ENCODE data around the gene ZBTB7B.
"Not testable (repeated sequence)": the region's sequence is repeated elsewhere in the genome, so short reads cannot be mapped to it uniquely, and the experiment has no call there.

The ZBTB7B gene

DNA sequence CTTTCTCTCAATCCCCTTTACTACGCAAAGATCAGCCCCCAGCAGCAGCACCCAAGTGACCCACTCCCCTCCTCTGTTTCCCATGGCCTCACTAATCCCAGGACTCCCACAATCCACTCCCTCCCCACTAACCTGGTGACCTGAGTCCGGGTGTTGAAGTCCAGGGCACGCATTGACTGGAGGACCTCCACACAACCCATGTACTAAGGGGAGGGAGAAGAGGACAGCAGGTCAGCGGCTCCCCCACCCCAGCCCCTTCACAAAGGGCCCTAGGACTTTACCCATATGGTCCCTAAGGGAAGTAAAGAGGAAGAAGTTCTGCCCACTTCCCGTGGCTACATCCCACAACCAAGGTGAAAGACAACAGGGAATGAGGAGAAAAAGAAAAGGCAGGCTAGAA, 33.4 kb upstream of the ZBTB7B start:
- DNase-seq = no peak

DNA sequence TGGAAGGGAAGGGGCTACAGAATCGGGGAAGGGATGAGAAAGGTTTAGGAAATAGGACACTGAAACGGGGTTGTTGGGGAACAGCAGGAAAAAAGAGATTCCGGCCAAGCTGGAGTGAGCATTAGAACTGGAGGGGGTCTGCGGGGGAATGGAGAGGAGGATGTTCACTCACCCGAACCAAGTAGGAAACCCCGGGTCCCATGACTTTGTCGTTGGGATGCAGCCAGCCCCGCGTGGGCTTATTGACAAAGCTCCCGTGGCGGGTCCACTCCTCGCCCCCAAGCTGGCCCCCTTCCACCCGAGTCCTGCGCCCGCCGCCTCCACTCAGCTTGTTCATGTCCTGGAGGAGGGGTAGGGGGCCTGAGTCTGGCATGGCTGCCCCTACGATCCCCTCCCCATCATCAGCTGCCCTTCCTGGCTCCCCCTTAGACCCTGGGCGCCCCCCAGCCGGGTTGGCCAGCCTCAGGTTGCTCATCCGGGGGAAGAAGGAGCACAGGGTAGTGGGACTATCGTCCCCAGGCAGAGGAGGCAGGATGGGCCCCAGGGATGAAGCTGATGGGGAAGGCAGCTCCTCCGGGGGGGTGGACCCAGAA, 32.6 kb upstream of the ZBTB7B start:
- DNase-seq = no peak

DNA sequence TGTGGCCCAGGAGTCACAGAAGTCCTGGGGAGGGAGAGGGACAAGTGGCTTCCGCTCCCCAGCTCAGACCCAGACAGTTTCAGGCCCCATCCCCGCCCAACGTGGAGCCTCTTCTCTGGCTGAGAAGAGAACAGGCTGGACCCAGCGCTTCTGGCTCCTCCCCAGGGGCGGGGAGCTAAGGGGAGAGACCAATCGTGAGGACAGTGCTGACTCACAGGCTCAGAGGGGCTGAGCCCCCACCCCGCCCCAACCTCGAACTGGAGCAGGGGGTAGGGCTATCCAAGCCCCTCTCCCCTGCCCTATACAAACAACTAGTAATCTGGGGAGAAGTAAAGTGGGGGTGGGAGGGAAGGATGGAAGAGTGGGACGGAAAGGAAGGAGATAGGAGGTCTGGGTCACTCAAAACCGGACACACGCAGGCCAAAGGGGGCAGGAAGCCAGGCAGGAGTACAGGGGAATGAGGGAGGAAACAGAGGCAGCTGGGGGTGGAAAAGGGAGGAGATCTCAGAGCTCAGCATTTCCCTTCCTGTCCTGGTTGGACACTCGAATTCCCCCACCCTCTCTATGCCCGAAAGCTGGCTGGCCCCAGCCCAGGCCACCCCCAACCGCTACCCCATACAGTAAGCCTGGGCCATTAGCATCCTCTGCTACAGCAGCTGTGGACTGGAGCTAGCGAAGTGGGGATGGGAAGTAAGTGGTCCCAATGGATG, 31.8 kb upstream of the ZBTB7B start, which contains the start of gene SHC1:
SHC1 (minus strand) TSS at position 117 of the 710 bp plus-strand sequence. CDS start 221 bp downstream, outside the sequence.
- peak in 1 of 4 experiments; percentile 20 for DNase-seq

DNA sequence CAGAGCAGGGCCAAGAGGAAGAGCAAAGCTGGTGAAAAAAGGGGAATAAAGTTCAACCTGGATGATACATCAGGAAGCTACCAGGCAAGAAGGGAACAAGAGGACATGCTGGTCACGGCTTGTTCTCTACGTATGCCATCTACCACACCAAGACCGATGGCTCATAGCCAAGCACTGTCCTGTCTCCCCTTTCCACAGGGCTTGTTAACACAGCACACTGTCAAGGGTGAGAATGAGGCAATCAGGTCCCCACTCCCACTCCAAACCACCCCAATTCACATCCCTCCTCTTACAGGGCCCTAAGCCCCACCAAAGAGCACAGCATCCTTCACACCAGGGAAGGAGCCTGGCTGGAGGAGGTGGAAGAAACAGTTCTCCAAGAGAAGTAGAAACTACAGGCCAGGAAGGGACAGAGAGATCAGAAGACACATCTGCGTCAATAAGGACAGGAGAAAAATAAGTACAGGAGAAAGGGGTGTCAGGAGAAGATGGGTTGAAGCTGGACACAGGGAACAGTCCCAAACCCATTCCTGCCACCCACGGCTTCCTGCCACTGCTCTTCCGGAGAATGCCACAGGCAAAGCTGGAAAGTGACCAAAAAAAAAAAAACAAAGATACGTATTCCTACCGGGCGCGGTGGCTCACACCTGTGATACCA, 31.1 kb upstream of the ZBTB7B start:
- no peak for DNase-seq

DNA sequence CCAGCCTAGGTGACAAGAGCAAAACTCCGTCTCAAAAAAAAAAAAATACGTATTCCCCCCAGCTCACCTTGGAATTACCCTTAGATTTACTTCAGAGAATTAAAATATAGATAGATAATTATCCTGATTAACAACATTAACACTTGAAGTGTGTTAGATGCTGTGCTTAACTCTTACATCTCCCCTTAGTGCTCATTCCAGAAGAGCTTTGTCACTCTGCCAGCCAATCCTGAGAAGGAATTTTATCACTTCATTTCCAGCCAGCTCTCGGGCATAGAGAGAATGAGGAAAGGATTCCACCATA, 30.4 kb upstream of the ZBTB7B start:
- DNase-seq = no peak

DNA sequence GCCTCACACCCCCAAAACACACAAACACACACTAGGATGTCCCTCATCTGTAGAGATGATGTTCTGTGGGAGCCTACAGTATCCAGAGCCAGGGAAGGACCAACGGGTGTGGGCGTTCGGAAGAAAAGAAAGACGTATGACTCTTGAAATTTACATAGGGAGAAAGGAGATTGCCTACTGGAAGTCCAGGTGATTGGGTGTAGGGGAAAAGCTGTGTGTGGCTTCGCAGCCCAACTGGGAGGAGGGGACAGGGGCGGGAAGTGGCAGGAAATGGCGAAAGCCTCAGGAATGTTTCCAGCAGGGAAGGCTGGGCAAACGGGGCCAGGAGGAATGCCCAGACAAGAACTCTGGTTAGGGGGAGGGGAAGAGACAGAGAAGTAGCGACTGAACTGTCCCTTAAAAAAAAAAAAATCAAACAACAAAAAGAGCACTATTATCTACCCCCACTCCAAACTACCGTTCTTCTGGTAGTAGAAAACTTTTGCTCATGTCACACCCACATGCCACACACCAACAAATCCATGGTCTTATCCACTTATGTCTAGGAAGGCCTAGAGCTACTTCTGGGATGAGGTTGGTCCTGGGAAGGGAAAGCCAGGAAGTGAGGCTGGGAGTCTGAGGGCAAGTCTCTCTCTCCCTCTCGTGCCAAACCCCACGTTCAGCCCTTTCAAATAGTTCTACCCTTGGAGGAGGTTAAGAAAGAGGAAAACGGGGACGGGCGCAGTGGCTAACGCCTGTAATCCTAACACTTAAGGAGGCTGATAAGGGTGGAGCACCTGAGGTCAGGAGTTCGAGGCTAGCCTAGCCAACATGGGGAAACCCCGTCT, 29.9 kb upstream of the ZBTB7B start:
- no peak for DNase-seq

DNA sequence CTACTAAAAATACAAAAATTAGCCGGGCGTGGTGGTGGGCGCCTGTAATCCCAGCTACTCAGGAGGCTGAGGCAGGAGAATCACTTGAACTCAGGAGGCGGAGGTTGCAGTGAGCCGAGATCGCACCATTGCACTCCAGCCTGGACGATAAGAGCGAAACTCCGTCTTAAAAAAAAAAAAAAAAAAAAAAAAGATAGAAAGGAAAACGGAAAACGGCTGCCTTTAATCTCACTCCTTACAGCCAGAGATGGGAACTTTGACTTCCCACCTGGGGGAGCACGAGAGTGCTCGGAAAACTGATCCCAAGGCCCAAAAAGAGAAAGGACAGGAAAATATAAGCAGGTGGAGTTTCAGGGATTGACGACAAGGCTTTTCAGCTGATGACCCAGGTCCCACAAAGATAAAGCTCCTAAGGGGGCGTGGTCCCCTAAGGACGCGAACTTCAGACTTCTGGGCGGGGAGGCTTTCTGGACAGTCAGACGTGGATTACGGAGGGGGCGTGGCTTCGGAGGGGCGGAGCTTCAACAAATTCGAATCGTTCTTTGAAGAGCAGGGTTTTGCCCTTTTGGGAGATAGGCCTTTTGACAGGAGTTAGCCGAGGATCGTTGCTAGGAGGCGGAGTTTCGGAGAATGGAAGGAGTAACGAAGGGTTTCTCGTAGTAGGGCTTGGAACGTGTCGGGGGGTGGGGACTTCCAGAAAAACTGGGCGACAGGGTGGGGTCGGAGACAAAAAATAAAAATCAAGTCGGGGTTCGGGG, 29.1 kb upstream of the ZBTB7B start:
- peak; percentile 67 to 79 (median 71) for DNase-seq

DNA sequence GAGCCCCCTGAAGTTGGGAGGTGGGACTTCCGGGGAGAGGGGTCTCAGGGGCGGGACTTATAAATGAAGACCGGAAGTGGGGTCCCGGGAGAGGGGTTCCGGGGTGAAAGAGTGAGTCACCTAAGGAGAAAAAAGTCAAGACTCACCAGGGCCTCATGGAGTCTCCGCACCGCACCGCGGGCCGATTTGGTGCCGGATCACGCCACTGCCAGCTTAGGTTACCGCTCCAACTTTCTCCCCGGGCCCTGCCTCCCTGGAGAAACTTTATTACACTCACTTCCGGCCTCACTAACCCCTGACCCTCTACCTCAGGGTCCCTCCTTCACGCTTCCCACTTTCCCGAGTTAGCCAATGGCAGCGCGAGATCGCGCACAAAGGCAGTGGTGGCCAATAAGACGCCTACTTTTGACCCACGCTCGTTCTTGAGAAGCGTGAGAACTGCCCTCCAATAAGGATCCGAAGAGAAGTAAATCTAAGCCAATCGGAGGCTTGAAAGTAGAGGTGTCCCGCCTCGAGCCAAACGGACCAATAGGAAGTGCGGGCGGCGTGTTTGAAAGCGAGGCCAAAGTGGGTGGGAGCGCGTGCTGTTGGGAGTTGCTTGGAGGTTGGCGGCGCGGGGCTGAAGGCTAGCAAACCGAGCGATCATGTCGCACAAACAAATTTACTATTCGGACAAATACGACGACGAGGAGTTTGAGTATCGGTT, 28.3 kb upstream of the ZBTB7B start, which contains the start of gene CKS1B:
CKS1B (plus strand) TSS at position 580 of the 706 bp plus-strand sequence; CDS start at position 645, 65 bp downstream.
- DNase-seq = peak; percentile 88 to 94 (median 92)

DNA sequence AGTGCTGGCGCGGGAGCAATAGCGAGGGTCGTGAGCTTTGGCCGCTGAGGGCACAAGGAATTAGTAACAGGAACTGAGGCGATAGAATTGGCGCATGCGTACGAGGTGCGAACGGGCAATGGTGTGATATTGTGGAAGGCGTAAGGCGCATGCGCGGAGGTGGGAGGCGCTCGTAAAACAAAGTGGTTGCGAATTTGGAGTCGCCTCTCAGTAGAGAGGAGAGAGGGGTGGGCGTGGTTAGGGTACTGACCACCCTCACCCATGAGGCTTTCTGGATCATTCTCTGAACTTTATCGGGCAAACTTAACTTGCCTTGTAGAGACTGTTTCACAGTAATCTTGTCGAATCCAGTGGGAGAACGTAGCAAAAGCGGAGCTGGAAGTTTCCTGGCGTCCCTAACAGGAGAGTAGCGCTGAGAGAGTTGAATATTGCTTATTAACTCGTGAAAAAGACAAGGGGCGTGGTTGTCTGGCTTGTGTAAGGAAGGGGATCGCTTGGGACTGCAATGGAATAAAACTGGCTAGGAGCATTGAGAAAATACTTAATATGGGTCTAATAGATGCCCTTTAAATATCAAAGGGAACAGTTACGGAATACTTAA, 27.7 kb upstream of the ZBTB7B start:
- DNase-seq = peak; percentile 88 to 94 (median 92)

DNA sequence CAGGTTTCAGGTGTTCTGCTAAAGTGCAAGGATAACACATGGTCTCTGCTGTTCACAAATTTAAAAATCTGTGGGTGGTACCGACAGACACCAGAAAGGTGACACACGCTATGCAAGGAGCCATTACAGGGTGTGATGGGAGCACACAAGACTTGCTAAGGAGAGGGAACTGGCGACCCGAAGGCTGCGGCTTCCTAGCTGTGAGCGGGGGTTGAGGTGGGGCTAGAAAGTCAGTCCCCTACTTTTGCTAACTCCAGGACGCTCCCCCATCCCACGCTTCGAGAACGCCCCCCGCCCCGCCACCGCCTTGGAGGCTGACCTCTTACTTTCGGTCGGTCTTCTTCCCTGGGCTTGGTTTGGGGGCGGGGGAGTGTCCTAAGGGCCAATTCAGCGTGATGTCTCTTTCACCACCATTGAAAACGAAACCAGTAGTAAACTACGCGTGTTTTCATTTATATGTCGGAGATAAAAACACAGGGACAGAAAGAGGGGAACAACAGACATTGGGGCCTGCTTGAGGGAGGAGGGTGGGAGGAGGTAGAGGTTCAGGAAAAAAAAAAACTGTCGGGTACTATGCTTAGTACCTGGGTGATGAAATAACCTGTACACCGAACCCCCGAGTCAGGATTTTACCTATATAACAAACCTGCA, 27.1 kb upstream of the ZBTB7B start:
- peak in 3 of 4 experiments; percentile 24 to 27 (median 27) for DNase-seq

DNA sequence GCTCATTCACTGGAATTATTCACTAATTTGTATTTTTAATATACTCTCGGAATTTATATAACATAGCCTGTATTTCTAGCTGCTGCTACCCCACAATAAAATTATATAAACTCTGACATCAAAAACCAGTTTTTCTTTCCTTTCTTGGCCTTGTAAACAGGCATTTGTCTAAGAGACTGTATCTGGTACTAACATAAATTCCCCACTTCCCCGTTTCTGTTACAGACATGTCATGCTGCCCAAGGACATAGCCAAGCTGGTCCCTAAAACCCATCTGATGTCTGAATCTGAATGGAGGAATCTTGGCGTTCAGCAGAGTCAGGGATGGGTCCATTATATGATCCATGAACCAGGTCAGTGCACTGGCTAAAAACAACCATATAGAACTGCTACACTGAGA, 24.8 kb upstream of the ZBTB7B start:
- not testable (repeated sequence) for DNase-seq

DNA sequence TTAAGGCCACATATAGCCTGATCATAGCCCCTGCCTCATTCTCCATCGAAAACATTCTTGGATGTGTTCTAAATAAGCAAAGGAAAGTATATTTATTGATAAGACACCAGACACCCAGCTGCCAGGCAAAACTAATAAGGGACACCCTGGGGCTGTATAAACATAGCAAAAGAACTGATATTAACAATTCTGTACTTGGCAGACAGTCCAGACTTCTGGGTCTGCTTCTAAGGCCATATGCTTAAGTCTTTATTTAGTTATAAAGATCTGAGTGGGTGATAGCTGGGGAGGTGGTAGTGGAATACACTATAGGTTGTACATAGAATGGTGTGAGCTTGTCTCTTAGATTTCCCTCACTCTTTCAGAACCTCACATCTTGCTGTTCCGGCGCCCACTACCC, 24.2 kb upstream of the ZBTB7B start:
- no peak for DNase-seq

DNA sequence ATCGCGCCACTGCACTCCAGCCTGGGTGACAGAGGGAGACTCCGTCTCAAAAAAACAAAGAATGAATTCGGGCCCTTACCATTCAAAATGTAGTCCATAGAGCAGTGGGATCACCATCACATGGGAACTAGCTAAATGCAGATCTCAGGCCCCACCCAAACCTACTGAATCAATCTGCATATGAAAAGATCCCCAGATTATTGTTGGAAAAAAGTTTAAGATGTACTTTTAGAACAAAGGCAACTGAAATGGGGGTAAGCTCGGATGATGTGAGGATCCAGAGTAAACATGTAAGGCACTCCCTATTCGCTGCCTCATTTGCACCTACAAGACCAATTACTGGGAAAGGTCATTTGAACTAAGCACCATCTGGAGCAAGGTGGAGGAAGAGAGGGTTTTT, 20.3 kb upstream of the ZBTB7B start:
- DNase-seq = no peak

DNA sequence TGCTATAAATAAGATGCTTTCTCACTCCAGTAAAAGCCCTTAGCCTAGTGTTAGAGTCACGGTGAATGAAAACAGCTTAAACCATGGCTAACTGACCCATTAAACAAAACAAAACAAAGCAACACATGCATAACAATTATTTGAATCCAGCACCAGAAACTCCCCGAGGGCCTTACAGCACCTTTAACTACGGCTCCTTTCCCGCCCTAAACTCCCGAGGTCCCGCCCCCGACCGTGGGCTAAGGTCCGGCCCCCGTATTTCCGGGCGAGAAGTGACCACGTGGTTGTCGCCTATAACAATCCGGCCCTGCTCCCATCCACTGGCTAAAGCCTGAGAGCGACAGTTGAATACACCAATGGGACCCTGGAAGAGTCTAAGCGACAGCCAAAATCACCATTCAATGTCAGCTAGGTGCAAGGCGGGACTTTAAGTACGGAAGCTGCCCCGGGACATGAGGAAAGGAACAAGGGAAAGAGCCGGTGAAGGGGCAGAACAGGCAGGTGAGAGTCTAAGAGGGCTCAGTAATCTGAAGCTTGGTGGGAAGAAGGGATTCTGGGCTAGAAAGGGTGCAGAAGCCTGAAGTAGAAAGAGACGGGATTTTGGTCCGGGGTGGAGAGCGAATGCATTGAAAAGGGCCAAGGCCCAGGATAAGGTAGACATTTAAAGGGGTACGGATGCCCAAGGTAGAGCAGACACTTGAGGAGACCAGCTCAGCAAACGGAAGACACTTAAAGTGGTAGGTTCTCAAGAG, 19.5 kb upstream of the ZBTB7B start, which contains the start of gene FLAD1:
FLAD1 (plus strand) TSS at position 448 of the 752 bp plus-strand sequence. CDS start 351 bp downstream, outside the sequence.
- peak; percentile 86 to 88 (median 86) for DNase-seq

DNA sequence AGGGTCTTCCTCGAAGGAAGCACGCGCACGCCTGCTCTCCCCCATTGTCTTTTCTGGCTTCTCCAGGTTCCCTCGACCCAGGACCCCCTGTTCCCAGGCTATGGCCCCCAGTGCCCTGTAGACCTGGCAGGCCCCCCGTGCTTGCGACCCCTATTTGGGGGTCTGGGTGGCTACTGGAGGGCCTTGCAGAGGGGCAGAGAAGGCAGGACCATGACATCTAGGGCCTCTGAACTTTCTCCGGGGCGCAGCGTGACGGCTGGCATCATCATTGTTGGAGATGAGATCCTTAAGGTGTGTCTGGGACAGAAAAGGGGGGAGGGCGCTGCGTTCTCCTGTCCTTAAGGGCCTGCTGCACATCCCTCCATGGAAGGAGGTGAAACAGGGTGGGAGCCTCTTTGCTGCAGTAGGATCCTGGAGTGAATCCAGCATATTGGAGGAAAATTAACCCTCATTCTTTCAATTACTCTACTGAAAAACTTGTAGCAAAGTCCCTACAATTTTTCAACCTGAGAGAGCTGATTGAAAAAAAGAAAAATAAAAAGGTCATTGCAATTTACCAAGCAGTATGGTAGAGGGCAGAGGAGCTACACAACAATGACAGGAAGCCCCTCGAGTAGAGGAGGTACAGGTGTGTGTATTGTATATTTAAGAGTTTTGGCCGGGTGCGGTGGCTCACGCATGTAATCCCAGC, 18.7 kb upstream of the ZBTB7B start:
- DNase-seq = no peak

DNA sequence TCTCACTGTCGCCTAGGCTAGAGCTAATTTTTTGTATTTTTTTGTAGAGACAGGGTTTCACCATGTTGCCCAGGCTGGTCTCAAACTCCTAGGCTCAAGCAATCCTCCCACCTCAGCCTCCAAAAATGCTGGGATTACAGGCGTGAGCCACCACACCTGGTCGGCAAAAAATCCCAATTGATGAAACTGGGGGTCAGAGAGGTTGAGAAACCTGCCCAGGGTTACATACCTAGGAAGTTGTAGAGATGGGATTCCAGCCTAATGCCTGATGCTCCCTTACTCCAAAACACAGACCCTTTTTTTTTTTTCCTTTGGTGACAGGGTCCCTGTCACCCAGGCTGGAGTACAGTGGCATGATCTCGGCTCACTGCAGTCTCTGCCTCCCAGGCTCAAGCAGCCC, 15.9 kb upstream of the ZBTB7B start:
- DNase-seq = not testable (repeated sequence)

DNA sequence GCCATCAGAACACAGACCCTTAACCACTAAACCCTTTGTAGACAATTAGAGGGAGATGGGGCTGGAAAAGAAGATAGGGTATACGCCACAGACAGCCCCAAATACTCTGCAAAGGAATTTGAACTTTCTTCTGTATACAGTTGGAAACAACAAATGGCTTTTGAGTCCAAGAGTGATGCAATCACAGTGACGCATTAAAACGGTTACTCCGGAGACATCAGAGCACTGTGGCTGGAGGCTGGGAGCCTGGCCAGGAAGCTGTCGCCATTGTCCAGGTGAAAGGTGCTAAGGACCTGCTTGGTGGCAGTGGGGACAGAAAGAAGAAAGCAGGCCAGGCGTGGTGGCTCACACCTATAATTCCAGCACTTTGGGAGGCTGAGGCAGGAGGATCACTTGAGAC, 15.3 kb upstream of the ZBTB7B start:
- no peak for DNase-seq

DNA sequence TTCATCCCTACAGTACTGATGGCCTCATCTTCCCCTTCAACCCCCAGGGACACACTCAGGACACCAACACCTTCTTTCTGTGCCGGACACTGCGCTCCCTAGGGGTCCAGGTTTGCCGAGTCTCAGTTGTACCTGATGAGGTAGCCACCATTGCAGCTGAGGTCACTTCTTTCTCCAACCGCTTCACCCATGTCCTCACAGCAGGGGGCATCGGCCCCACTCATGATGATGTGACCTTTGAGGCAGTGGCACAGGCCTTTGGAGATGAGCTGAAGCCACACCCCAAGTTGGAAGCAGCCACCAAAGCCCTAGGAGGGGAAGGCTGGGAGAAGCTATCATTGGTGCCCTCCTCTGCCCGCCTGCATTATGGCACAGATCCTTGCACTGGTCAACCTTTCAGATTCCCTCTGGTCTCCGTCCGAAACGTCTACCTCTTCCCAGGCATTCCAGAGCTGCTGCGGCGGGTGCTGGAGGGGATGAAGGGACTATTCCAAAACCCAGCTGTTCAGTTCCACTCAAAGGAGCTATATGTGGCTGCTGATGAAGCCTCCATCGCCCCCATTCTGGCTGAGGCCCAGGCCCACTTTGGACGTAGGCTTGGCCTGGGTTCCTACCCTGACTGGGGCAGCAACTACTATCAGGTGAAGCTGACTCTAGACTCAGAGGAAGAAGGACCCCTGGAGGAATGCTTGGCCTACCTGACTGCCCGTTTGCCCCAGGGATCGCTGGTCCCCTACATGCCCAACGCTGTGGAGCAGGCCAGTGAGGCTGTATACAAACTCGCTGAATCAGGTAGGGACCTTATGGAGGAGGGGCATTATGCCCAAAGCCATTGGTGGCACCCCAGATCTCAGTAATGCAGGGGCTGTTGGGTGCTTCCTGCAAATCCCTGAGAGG, 14.3 kb upstream of the ZBTB7B start:
- no peak for DNase-seq

Data from activated naive CD4-positive, alpha-beta T cell (primary cell).